ENCODE results near the gene TWNK.

DNA sequence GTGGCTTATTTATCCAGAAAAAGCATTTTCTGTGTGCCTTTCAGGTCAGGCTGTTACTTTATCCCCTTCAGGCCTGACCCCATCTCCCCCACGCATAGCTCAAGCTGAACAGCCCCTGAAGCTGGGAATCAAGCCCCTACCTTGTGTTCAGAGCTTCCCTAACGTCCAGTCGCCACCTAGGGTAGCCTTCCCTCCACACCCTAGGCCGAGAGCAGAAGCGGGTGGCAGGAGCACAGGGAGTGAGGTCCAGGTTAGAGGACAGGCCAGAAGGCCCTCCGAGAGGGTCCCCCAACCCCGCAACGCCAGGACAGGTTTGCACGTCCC lies 18.5 kb upstream of the TWNK start:
- TF ChIP-seq, protein P1, sequence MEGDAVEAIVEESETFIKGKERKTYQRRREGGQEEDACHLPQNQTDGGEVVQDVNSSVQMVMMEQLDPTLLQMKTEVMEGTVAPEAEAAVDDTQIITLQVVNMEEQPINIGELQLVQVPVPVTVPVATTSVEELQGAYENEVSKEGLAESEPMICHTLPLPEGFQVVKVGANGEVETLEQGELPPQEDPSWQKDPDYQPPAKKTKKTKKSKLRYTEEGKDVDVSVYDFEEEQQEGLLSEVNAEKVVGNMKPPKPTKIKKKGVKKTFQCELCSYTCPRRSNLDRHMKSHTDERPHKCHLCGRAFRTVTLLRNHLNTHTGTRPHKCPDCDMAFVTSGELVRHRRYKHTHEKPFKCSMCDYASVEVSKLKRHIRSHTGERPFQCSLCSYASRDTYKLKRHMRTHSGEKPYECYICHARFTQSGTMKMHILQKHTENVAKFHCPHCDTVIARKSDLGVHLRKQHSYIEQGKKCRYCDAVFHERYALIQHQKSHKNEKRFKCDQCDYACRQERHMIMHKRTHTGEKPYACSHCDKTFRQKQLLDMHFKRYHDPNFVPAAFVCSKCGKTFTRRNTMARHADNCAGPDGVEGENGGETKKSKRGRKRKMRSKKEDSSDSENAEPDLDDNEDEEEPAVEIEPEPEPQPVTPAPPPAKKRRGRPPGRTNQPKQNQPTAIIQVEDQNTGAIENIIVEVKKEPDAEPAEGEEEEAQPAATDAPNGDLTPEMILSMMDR (IDR thresholded peaks at IDR 0.05) = no peak
- TF ChIP-seq POLR2A (IDR thresholded peaks at IDR 0.05) = no peak
